ENCODE measurements around the gene MRAS. TPM values are rescaled to one million over a fixed set of nuclear protein-coding genes. Genes with fewer than 3 reads are reported as not detected.
"Not testable (repeated sequence)": the region's sequence is repeated elsewhere in the genome, so short reads cannot be mapped to it uniquely, and the experiment has no call there.

MRAS gene
- total RNA-seq, 2 experiments from 2014 or later: 0.10 to 0.19 TPM

GRCh38 chr3:138373087-138373735, 24.8 kb downstream of the MRAS start:
- Mint-ChIP-seq H3K4me3 (no peak overlapping the region), H3K36me3 (no peaks in the 10 kb centered on the region), H3K9me3 (no peaks in the 10 kb centered on the region), H3K4me1 (ENCODE audit: low read depth) (peaks cover 8% of the 10 kb centered on the region), H3K27me3 (peaks cover 7% of the 10 kb centered on the region), H3K27ac (no peak overlapping the region)
- POLR2A ChIA-PET: no interaction called here
- CTCF ChIA-PET: interaction anchor here (1.9 kb wide), 1 partner anchor 44 kb away, joined by 4 read pairs; no protein-coding TSS in a partner anchor
- intact Hi-C loops (cut with micrococcal nuclease): no loop called here
- DNase-seq: no peak

GRCh38 chr3:138373736-138374094, 25.3 kb downstream of the MRAS start:
- H3K27me3 Mint-ChIP-seq: peaks cover 7% of the 10 kb centered on the region
- ChIA-PET POLR2A (no interaction called here), CTCF (interaction anchor here (1.9 kb wide), 1 partner anchor 44 kb away, joined by 4 read pairs; no protein-coding TSS in a partner anchor)
- no peaks in the 10 kb centered on the region for H3K9me3 Mint-ChIP-seq
- no peak for DNase-seq
- H3K4me1 Mint-ChIP-seq (ENCODE audit: low read depth): peaks cover 8% of the 10 kb centered on the region
- no peaks in the 10 kb centered on the region for H3K36me3 Mint-ChIP-seq
- no peak overlapping the region for H3K27ac Mint-ChIP-seq
- no peak overlapping the region for H3K4me3 Mint-ChIP-seq
- intact Hi-C loops (cut with micrococcal nuclease): no loop called here

GRCh38 chr3:138374573-138375134, 26.3 kb downstream of the MRAS start:
- no peak for DNase-seq
- Mint-ChIP-seq H3K27ac (no peak overlapping the region), H3K36me3 (no peaks in the 10 kb centered on the region), H3K4me3 (no peak overlapping the region), H3K9me3 (no peaks in the 10 kb centered on the region), H3K27me3 (peaks cover 5% of the 10 kb centered on the region), H3K4me1 (ENCODE audit: low read depth) (peaks cover 8% of the 10 kb centered on the region)
- ChIA-PET CTCF (no interaction called here), POLR2A (no interaction called here)
- intact Hi-C loops (cut with micrococcal nuclease): no loop called here

GRCh38 chr3:138375447-138375846, 27.1 kb downstream of the MRAS start:
- Mint-ChIP-seq H3K4me1 (ENCODE audit: low read depth) (peaks cover 8% of the 10 kb centered on the region), H3K9me3 (no peaks in the 10 kb centered on the region), H3K36me3 (no peaks in the 10 kb centered on the region), H3K27ac (no peak overlapping the region), H3K27me3 (peaks cover 3% of the 10 kb centered on the region), H3K4me3 (no peak overlapping the region)
- intact Hi-C loops (cut with micrococcal nuclease): no loop called here
- ChIA-PET CTCF (no interaction called here), POLR2A (no interaction called here)
- no peak for DNase-seq

GRCh38 chr3:138376663-138377062, 28.3 kb downstream of the MRAS start:
- Mint-ChIP-seq H3K27ac (no peak overlapping the region), H3K36me3 (no peaks in the 10 kb centered on the region), H3K27me3 (no peaks in the 10 kb centered on the region), H3K4me1 (ENCODE audit: low read depth) (peaks cover 4% of the 10 kb centered on the region), H3K4me3 (no peak overlapping the region), H3K9me3 (no peaks in the 10 kb centered on the region)
- intact Hi-C loops (cut with micrococcal nuclease): no loop called here
- CTCF ChIA-PET: no interaction called here
- POLR2A ChIA-PET: no interaction called here
- no peak for DNase-seq

- H3K36me3 Mint-ChIP-seq; H3K4me1 Mint-ChIP-seq (ENCODE audit: low read depth); intact Hi-C loops (cut with micrococcal nuclease); H3K27ac Mint-ChIP-seq; H3K9me3 Mint-ChIP-seq; POLR2A ChIA-PET; DNase-seq; H3K27me3 Mint-ChIP-seq; H3K4me3 Mint-ChIP-seq; CTCF ChIA-PET: not testable (repeated sequence)
Measured at GRCh38 chr3:138377212-138377611, 28.8 kb downstream of the MRAS start.

- no peaks in the 10 kb centered on the region for H3K36me3 Mint-ChIP-seq
- ChIA-PET CTCF (no interaction called here), POLR2A (no interaction called here)
- no peak for DNase-seq
- H3K27ac Mint-ChIP-seq: no peak overlapping the region
- no peaks in the 10 kb centered on the region for H3K27me3 Mint-ChIP-seq
- intact Hi-C loops (cut with micrococcal nuclease): no loop called here
- H3K9me3 Mint-ChIP-seq: no peaks in the 10 kb centered on the region
- H3K4me1 Mint-ChIP-seq (ENCODE audit: low read depth): no peaks in the 10 kb centered on the region
- no peak overlapping the region for H3K4me3 Mint-ChIP-seq
Measured at GRCh38 chr3:138377804-138378203, 29.4 kb downstream of the MRAS start.

- Mint-ChIP-seq H3K27ac (no peak overlapping the region), H3K4me1 (ENCODE audit: low read depth) (no peaks in the 10 kb centered on the region), H3K4me3 (no peak overlapping the region), H3K36me3 (no peaks in the 10 kb centered on the region), H3K27me3 (no peaks in the 10 kb centered on the region), H3K9me3 (no peaks in the 10 kb centered on the region)
- no peak for DNase-seq
- intact Hi-C loops (cut with micrococcal nuclease): no loop called here
- ChIA-PET POLR2A (no interaction called here), CTCF (no interaction called here)
Measured at GRCh38 chr3:138378331-138378730, 30.0 kb downstream of the MRAS start.

GRCh38 chr3:138378990-138379389, 30.6 kb downstream of the MRAS start:
- Mint-ChIP-seq H3K9me3 (no peaks in the 10 kb centered on the region), H3K36me3 (no peaks in the 10 kb centered on the region), H3K27ac (no peak overlapping the region), H3K4me3 (no peak overlapping the region), H3K4me1 (ENCODE audit: low read depth) (no peaks in the 10 kb centered on the region), H3K27me3 (no peaks in the 10 kb centered on the region)
- CTCF ChIA-PET: no interaction called here
- POLR2A ChIA-PET: no interaction called here
- DNase-seq: no peak
- intact Hi-C loops (cut with micrococcal nuclease): no loop called here

- DNase-seq: no peak
- Mint-ChIP-seq H3K36me3 (no peaks in the 10 kb centered on the region), H3K4me3 (no peak overlapping the region), H3K27me3 (no peaks in the 10 kb centered on the region), H3K9me3 (no peaks in the 10 kb centered on the region), H3K27ac (no peak overlapping the region), H3K4me1 (ENCODE audit: low read depth) (no peaks in the 10 kb centered on the region)
- intact Hi-C loops (cut with micrococcal nuclease): no loop called here
- CTCF ChIA-PET: no interaction called here
- POLR2A ChIA-PET: no interaction called here
Measured at GRCh38 chr3:138381413-138381901, 33.1 kb downstream of the MRAS start.

- POLR2A ChIA-PET: no interaction called here
- H3K36me3 Mint-ChIP-seq: no peaks in the 10 kb centered on the region
- H3K9me3 Mint-ChIP-seq: no peaks in the 10 kb centered on the region
- H3K27me3 Mint-ChIP-seq: no peaks in the 10 kb centered on the region
- no peak overlapping the region for H3K4me3 Mint-ChIP-seq
- CTCF ChIA-PET: no interaction called here
- DNase-seq: no peak
- no peaks in the 10 kb centered on the region for H3K4me1 Mint-ChIP-seq (ENCODE audit: low read depth)
- intact Hi-C loops (cut with micrococcal nuclease): no loop called here
- no peak overlapping the region for H3K27ac Mint-ChIP-seq
Measured at GRCh38 chr3:138381950-138382715, 33.8 kb downstream of the MRAS start.

- H3K27me3 Mint-ChIP-seq: no peaks in the 10 kb centered on the region
- no peak overlapping the region for H3K27ac Mint-ChIP-seq
- no peaks in the 10 kb centered on the region for H3K36me3 Mint-ChIP-seq
- no peaks in the 10 kb centered on the region for H3K9me3 Mint-ChIP-seq
- H3K4me3 Mint-ChIP-seq: no peak overlapping the region
- DNase-seq: no peak
- ChIA-PET POLR2A (no interaction called here), CTCF (no interaction called here)
- intact Hi-C loops (cut with micrococcal nuclease): no loop called here
- no peaks in the 10 kb centered on the region for H3K4me1 Mint-ChIP-seq (ENCODE audit: low read depth)
Measured at GRCh38 chr3:138383715-138384465, 35.5 kb downstream of the MRAS start.
